Measurements from ENCODE around the gene OR9A4.

OR9A4 gene

GRCh38 chr7:141928146-141928844 is 12.1 kb downstream of the OR9A4 start:
- H3K27ac Mint-ChIP-seq, result peak overlapping the region in 1 of 2 donors; percentile 68
- peaks cover 8% of the 10 kb centered on the region for H3K27me3 Mint-ChIP-seq
- ATAC-seq (no peak), DNase-seq (no peak)
- H3K4me3 Mint-ChIP-seq, result no peak overlapping the region
- no peaks in the 10 kb centered on the region for H3K4me1 Mint-ChIP-seq
- H3K9me3 Mint-ChIP-seq, result peaks cover 9% of the 10 kb centered on the region in 2 donors

GRCh38 chr7:141928845-141929195 is 12.6 kb downstream of the OR9A4 start:
- Mint-ChIP-seq H3K9me3 (peaks cover 9% of the 10 kb centered on the region in 2 donors), H3K4me3 (no peak overlapping the region), H3K27me3 (peaks cover 8% of the 10 kb centered on the region), H3K4me1 (no peaks in the 10 kb centered on the region), H3K27ac (no peak overlapping the region)
- DNase-seq (no peak), ATAC-seq (no peak)

GRCh38 chr7:141930211-141930610 is 14.0 kb downstream of the OR9A4 start:
- Mint-ChIP-seq H3K27ac (no peak overlapping the region), H3K4me1 (no peaks in the 10 kb centered on the region), H3K9me3 (peaks cover 9% of the 10 kb centered on the region in 2 donors), H3K27me3 (peaks cover 8% of the 10 kb centered on the region), H3K4me3 (no peak overlapping the region)
- ATAC-seq (no peak), DNase-seq (no peak)

GRCh38 chr7:141941075-141941474 is 24.9 kb downstream of the OR9A4 start:
- H3K4me3 Mint-ChIP-seq, result no peak overlapping the region
- ATAC-seq (no peak), DNase-seq (no peak)
- no peaks in the 10 kb centered on the region for H3K4me1 Mint-ChIP-seq
- no peak overlapping the region for H3K27ac Mint-ChIP-seq
- H3K9me3 Mint-ChIP-seq, result peaks cover 21 to 25% of the 10 kb centered on the region in 2 donors
- no peaks in the 10 kb centered on the region for H3K27me3 Mint-ChIP-seq

GRCh38 chr7:141943846-141944245 is 27.6 kb downstream of the OR9A4 start:
- peaks cover 21 to 25% of the 10 kb centered on the region in 2 donors for H3K9me3 Mint-ChIP-seq
- peaks cover 6% of the 10 kb centered on the region for H3K27me3 Mint-ChIP-seq

GRCh38 chr7:141944811-141945210 is 28.6 kb downstream of the OR9A4 start:
- no peak for ATAC-seq
- H3K4me1 Mint-ChIP-seq, result no peaks in the 10 kb centered on the region
- H3K27me3 Mint-ChIP-seq, result peaks cover 6% of the 10 kb centered on the region
- peaks cover 14 to 17% of the 10 kb centered on the region in 2 donors for H3K9me3 Mint-ChIP-seq
- no peak overlapping the region for H3K4me3 Mint-ChIP-seq
- DNase-seq, result no peak
- H3K27ac Mint-ChIP-seq, result no peak overlapping the region

More at GRCh38 chr7:141943846-141944245, 27.6 kb downstream of the OR9A4 start:
- H3K4me3 Mint-ChIP-seq, result no peak overlapping the region
- ATAC-seq (no peak), DNase-seq (no peak)
- no peaks in the 10 kb centered on the region for H3K4me1 Mint-ChIP-seq
- H3K27ac Mint-ChIP-seq, result no peak overlapping the region

- no peak overlapping the region for H3K4me3 Mint-ChIP-seq
- peaks cover 11 to 13% of the 10 kb centered on the region in 2 donors for H3K9me3 Mint-ChIP-seq
- H3K27me3 Mint-ChIP-seq, result peaks cover 6% of the 10 kb centered on the region
- DNase-seq (no peak), ATAC-seq (peak; percentile 83)
- H3K4me1 Mint-ChIP-seq, result no peaks in the 10 kb centered on the region
- no peak overlapping the region for H3K27ac Mint-ChIP-seq
Measured at GRCh38 chr7:141945356-141945755, 29.2 kb downstream of the OR9A4 start.

- no peak for DNase-seq
- H3K27me3 Mint-ChIP-seq, result peaks cover 6% of the 10 kb centered on the region
- H3K4me1 Mint-ChIP-seq, result no peaks in the 10 kb centered on the region
Measured at GRCh38 chr7:141946796-141947195, 30.6 kb downstream of the OR9A4 start, which contains the start of gene CLEC5A. TSS of gene CLEC5A (minus strand) at chr7:141946974. CDS start at chr7:141946292, 682 bp downstream.

GRCh38 chr7:141949021-141949420 is 32.8 kb downstream of the OR9A4 start:
- Mint-ChIP-seq H3K27ac (no peak overlapping the region), H3K4me1 (no peaks in the 10 kb centered on the region), H3K4me3 (no peak overlapping the region), H3K9me3 (no peaks in the 10 kb centered on the region), H3K27me3 (peaks cover 6% of the 10 kb centered on the region)
- ATAC-seq (no peak), DNase-seq (no peak)

More at GRCh38 chr7:141946796-141947195, 30.6 kb downstream of the OR9A4 start, which contains the start of gene CLEC5A:
- H3K27ac Mint-ChIP-seq, result no peak within 1 kb of the TSS
- H3K4me3 Mint-ChIP-seq, result no peak within 1 kb of the TSS
- no peak for ATAC-seq
- H3K9me3 Mint-ChIP-seq, result no peaks in the 10 kb centered on the region

- Mint-ChIP-seq H3K27me3 (peaks cover 6% of the 10 kb centered on the region), H3K4me3 (no peak overlapping the region), H3K4me1 (no peaks in the 10 kb centered on the region), H3K27ac (no peak overlapping the region), H3K9me3 (no peaks in the 10 kb centered on the region)
- no peak for ATAC-seq
- no peak for DNase-seq
Measured at GRCh38 chr7:141949451-141949850, 33.3 kb downstream of the OR9A4 start.

GRCh38 chr7:141949911-141950310 is 33.7 kb downstream of the OR9A4 start:
- DNase-seq (no peak), ATAC-seq (no peak)
- H3K27me3 Mint-ChIP-seq, result peaks cover 6% of the 10 kb centered on the region
- no peaks in the 10 kb centered on the region for H3K4me1 Mint-ChIP-seq
- no peaks in the 10 kb centered on the region for H3K9me3 Mint-ChIP-seq
- no peak overlapping the region for H3K4me3 Mint-ChIP-seq
- no peak overlapping the region for H3K27ac Mint-ChIP-seq

- Mint-ChIP-seq H3K4me1 (no peaks in the 10 kb centered on the region), H3K9me3 (no peaks in the 10 kb centered on the region), H3K27me3 (peaks cover 6% of the 10 kb centered on the region), H3K4me3 (no peak overlapping the region), H3K27ac (peak overlapping the region in 1 of 2 donors; percentile 3)
- DNase-seq, result no peak
- no peak for ATAC-seq
Measured at GRCh38 chr7:141950806-141951205, 34.6 kb downstream of the OR9A4 start.

GRCh38 chr7:141952461-141952860 is 36.3 kb downstream of the OR9A4 start:
- no peaks in the 10 kb centered on the region for H3K27me3 Mint-ChIP-seq
- no peak for DNase-seq
- H3K4me3 Mint-ChIP-seq, result no peak overlapping the region
- no peak for ATAC-seq
- H3K4me1 Mint-ChIP-seq, result no peaks in the 10 kb centered on the region
- H3K27ac Mint-ChIP-seq, result no peak overlapping the region
- no peaks in the 10 kb centered on the region for H3K9me3 Mint-ChIP-seq

- H3K4me3 Mint-ChIP-seq, result no peak overlapping the region
- ATAC-seq, result no peak
- DNase-seq, result no peak
- H3K4me1 Mint-ChIP-seq, result no peaks in the 10 kb centered on the region
- no peaks in the 10 kb centered on the region for H3K9me3 Mint-ChIP-seq
- H3K27me3 Mint-ChIP-seq, result no peaks in the 10 kb centered on the region
- H3K27ac Mint-ChIP-seq, result no peak overlapping the region
Measured at GRCh38 chr7:141954334-141954733, 38.1 kb downstream of the OR9A4 start.

GRCh38 chr7:141956084-141956483 is 39.9 kb downstream of the OR9A4 start:
- Mint-ChIP-seq H3K27me3 (no peaks in the 10 kb centered on the region), H3K27ac (no peak overlapping the region), H3K9me3 (no peaks in the 10 kb centered on the region), H3K4me1 (no peaks in the 10 kb centered on the region), H3K4me3 (no peak overlapping the region)
- DNase-seq (no peak), ATAC-seq (no peak)

- no peak for DNase-seq
- ATAC-seq, result no peak
- H3K9me3 Mint-ChIP-seq, result no peaks in the 10 kb centered on the region
- H3K27ac Mint-ChIP-seq, result no peak overlapping the region
- H3K4me3 Mint-ChIP-seq, result no peak overlapping the region
- no peaks in the 10 kb centered on the region for H3K4me1 Mint-ChIP-seq
- no peaks in the 10 kb centered on the region for H3K27me3 Mint-ChIP-seq
Measured at GRCh38 chr7:141960687-141961422, 44.7 kb downstream of the OR9A4 start.

All from stimulated activated naive CD8-positive, alpha-beta T cell treated with anti-CD3 and anti-CD28 coated beads, Interleukin-15, amount 100 ng/mL, for 72 hours (primary cell).